ENCODE results near the gene RAB1A.

- TF ChIP-seq CTCF (optimal IDR thresholded peaks at IDR 0.05 in 1 of 3, IDR thresholded peaks at IDR 0.05 in 1 of 3, conservative IDR thresholded peaks at IDR 0.05 in 1 of 3; ENCODE audit: extremely low read depth in 1 of 3, insufficient read depth in 2 of 3, low read length in 3 of 3), result no peak
- no peak for TF ChIP-seq EZH2 (IDR thresholded peaks at IDR 0.05; ENCODE audit: low read length)
These were observed 83.1 kb downstream of the RAB1A start for GRCh38 chr2:65046633-65047407.
